Activated T-helper 1 cell treated with anti-CD3 and anti-CD28 coated beads, Interleukin-12 subunit alpha, Interleukin-12 subunit beta, Interleukin-2, Interleukin-4 antibody, amounts not matched to agents 30 ng/mL and 10 ng/mL and 1 ng/mL, durations not matched to agents 14 hours and 24 hours and 36 hours (primary cell): ENCODE measurements around the gene DPEP1. TPM values are rescaled to one million over a fixed set of nuclear protein-coding genes. Genes with fewer than 3 reads are reported as not detected.
"Not testable (repeated sequence)": the region's sequence is repeated elsewhere in the genome, so short reads cannot be mapped to it uniquely, and the experiment has no call there.

Experiments used
- DNase-seq: peaks from one replicate; pipeline ENCODE4 v3.0.0; 2021; ENCODE audit warnings: low spot score
- H3K27ac Mint-ChIP-seq: one replicate; pipeline ENCODE4 v1.8.0; 2021; ENCODE audit warnings: mild to moderate bottlenecking, mixed read lengths
- H3K27me3 Mint-ChIP-seq: one replicate; pipeline ENCODE4 v1.8.0; 2022; ENCODE audit warnings: mild to moderate bottlenecking, moderate library complexity, mixed read lengths; ENCODE audit not compliant: insufficient read depth
- H3K36me3 Mint-ChIP-seq: one replicate; pipeline ENCODE4 v1.8.0; 2021; ENCODE audit warnings: low read depth, mixed read lengths
- H3K4me1 Mint-ChIP-seq: one replicate; pipeline ENCODE4 v1.8.0; 2021; ENCODE audit warnings: low read depth, mixed read lengths
- H3K4me3 Mint-ChIP-seq: one replicate; pipeline ENCODE4 v1.8.0; 2021; ENCODE audit warnings: mild to moderate bottlenecking, moderate library complexity, mixed read lengths
- H3K9me3 Mint-ChIP-seq: one replicate; pipeline ENCODE4 v1.8.0; 2021; ENCODE audit warnings: mixed read lengths
- intact Hi-C: fragments of 100-400 bp; cut with micrococcal nuclease; formaldehyde crosslinking; loops from one replicate; pipeline ENCODE4 v1.15.1; 2024
- total RNA-seq: library from RNA; stranded (reverse); gene quantifications from 2 replicates; pipeline ENCODE4 v1.2.3, GENCODE V29; 2022

DPEP1 gene
- total RNA-seq, 1 donor from 2014 or later: not detected

- DNase-seq: no peak
- intact Hi-C loops: no loop called here
- Mint-ChIP-seq H3K4me1 (no peaks in the 10 kb centered on the region), H3K36me3 (no peaks in the 10 kb centered on the region), H3K27ac (no peak overlapping the region), H3K4me3 (no peak overlapping the region), H3K27me3 (peaks cover 16% of the 10 kb centered on the region), H3K9me3 (no peaks in the 10 kb centered on the region)
Measured at GRCh38 chr16:89621698-89622409, 8.4 kb downstream of the DPEP1 start.

- Mint-ChIP-seq H3K36me3 (no peaks in the 10 kb centered on the region), H3K27ac (no peak overlapping the region), H3K9me3 (no peaks in the 10 kb centered on the region), H3K4me1 (no peaks in the 10 kb centered on the region), H3K4me3 (no peak overlapping the region), H3K27me3 (peaks cover 16% of the 10 kb centered on the region)
- DNase-seq: no peak
- intact Hi-C loops: no loop called here
Measured at GRCh38 chr16:89623511-89624261, 10.2 kb downstream of the DPEP1 start.

GRCh38 chr16:89624777-89625761 is 11.6 kb downstream of the DPEP1 start:
- H3K4me1 Mint-ChIP-seq: no peaks in the 10 kb centered on the region

GRCh38 chr16:89629827-89630610 is 16.6 kb downstream of the DPEP1 start:
- intact Hi-C loops: no loop called here
- no peaks in the 10 kb centered on the region for H3K36me3 Mint-ChIP-seq
- H3K9me3 Mint-ChIP-seq: no peaks in the 10 kb centered on the region
- no peak for DNase-seq
- no peak overlapping the region for H3K27ac Mint-ChIP-seq
- H3K27me3 Mint-ChIP-seq: peaks cover 1% of the 10 kb centered on the region
- no peak overlapping the region for H3K4me3 Mint-ChIP-seq
- no peaks in the 10 kb centered on the region for H3K4me1 Mint-ChIP-seq

More at GRCh38 chr16:89624777-89625761, 11.6 kb downstream of the DPEP1 start:
- DNase-seq: no peak
- intact Hi-C loops: no loop called here
- Mint-ChIP-seq H3K27me3 (peaks cover 16% of the 10 kb centered on the region), H3K9me3 (no peaks in the 10 kb centered on the region), H3K27ac (no peak overlapping the region), H3K36me3 (no peaks in the 10 kb centered on the region), H3K4me3 (no peak overlapping the region)

- no peak for DNase-seq
- no peaks in the 10 kb centered on the region for H3K36me3 Mint-ChIP-seq
- H3K27me3 Mint-ChIP-seq: no peaks in the 10 kb centered on the region
- H3K4me3 Mint-ChIP-seq: no peak overlapping the region
- H3K4me1 Mint-ChIP-seq: no peaks in the 10 kb centered on the region
- no peak overlapping the region for H3K27ac Mint-ChIP-seq
- intact Hi-C loops: no loop called here
- no peaks in the 10 kb centered on the region for H3K9me3 Mint-ChIP-seq
Measured at GRCh38 chr16:89633064-89633631, 19.7 kb downstream of the DPEP1 start.

- intact Hi-C loops, H3K27ac Mint-ChIP-seq, H3K4me3 Mint-ChIP-seq, H3K27me3 Mint-ChIP-seq, H3K36me3 Mint-ChIP-seq, H3K4me1 Mint-ChIP-seq, DNase-seq, H3K9me3 Mint-ChIP-seq: not testable (repeated sequence)
Measured at GRCh38 chr16:89634463-89635385, 21.3 kb downstream of the DPEP1 start.

GRCh38 chr16:89636663-89637062 is 23.2 kb downstream of the DPEP1 start:
- H3K9me3 Mint-ChIP-seq: no peaks in the 10 kb centered on the region
- intact Hi-C loops: no loop called here
- DNase-seq: no peak
- H3K27me3 Mint-ChIP-seq: peaks cover 2% of the 10 kb centered on the region
- no peak overlapping the region for H3K4me3 Mint-ChIP-seq
- H3K36me3 Mint-ChIP-seq: no peaks in the 10 kb centered on the region
- H3K27ac Mint-ChIP-seq: no peak overlapping the region
- H3K4me1 Mint-ChIP-seq: peaks cover 10% of the 10 kb centered on the region

- intact Hi-C loops: no loop called here
- Mint-ChIP-seq H3K36me3 (no peaks in the 10 kb centered on the region), H3K9me3 (no peaks in the 10 kb centered on the region), H3K4me1 (peaks cover 10% of the 10 kb centered on the region), H3K27me3 (peaks cover 2% of the 10 kb centered on the region), H3K4me3 (no peak overlapping the region), H3K27ac (no peak overlapping the region)
- no peak for DNase-seq
Measured at GRCh38 chr16:89637379-89637778, 23.9 kb downstream of the DPEP1 start.

- H3K27me3 Mint-ChIP-seq: peaks cover 2% of the 10 kb centered on the region
- intact Hi-C loops: no loop called here
- peaks cover 10% of the 10 kb centered on the region for H3K4me1 Mint-ChIP-seq
- H3K4me3 Mint-ChIP-seq: no peak overlapping the region
- no peaks in the 10 kb centered on the region for H3K36me3 Mint-ChIP-seq
- no peak overlapping the region for H3K27ac Mint-ChIP-seq
- no peak for DNase-seq
- no peaks in the 10 kb centered on the region for H3K9me3 Mint-ChIP-seq
Measured at GRCh38 chr16:89638455-89638854, 25.0 kb downstream of the DPEP1 start.

- Mint-ChIP-seq H3K36me3 (peaks cover 2% of the 10 kb centered on the region), H3K4me3 (no peak overlapping the region), H3K4me1 (peaks cover 10% of the 10 kb centered on the region), H3K27me3 (peaks cover 2% of the 10 kb centered on the region), H3K9me3 (no peaks in the 10 kb centered on the region), H3K27ac (no peak overlapping the region)
- no peak for DNase-seq
- intact Hi-C loops: no loop called here
Measured at GRCh38 chr16:89639385-89639784, 25.9 kb downstream of the DPEP1 start.

- H3K4me3 Mint-ChIP-seq: no peak overlapping the region
- no peak for DNase-seq
- H3K27ac Mint-ChIP-seq: no peak overlapping the region
- intact Hi-C loops: loop anchor here (1.0 to 2.0 kb wide), 5 partner anchors 17 to 132 kb away; partner anchors contain the start of gene RPL13
- H3K36me3 Mint-ChIP-seq: peaks cover 11% of the 10 kb centered on the region
- peaks cover 10% of the 10 kb centered on the region for H3K4me1 Mint-ChIP-seq
- peaks cover 2% of the 10 kb centered on the region for H3K27me3 Mint-ChIP-seq
- no peaks in the 10 kb centered on the region for H3K9me3 Mint-ChIP-seq
Measured at GRCh38 chr16:89641458-89642119, 28.1 kb downstream of the DPEP1 start.
